DMS153 (cell line): ENCODE results near the gene FMN1.
"Not testable (repeated sequence)": the region's sequence is repeated elsewhere in the genome, so short reads cannot be mapped to it uniquely, and the experiment has no call there.

Experiments
- DNase-seq: peaks from one replicate; lab custom pipeline; 2025; lab: John Stamatoyannopoulos, UW

The FMN1 gene

GRCh38 chr15:32857732-32858131, 336.8 kb downstream of the FMN1 start:
- no peak for DNase-seq

- DNase-seq: no peak
Observed at GRCh38 chr15:32856753-32857152, 337.8 kb downstream of the FMN1 start.

DNA sequence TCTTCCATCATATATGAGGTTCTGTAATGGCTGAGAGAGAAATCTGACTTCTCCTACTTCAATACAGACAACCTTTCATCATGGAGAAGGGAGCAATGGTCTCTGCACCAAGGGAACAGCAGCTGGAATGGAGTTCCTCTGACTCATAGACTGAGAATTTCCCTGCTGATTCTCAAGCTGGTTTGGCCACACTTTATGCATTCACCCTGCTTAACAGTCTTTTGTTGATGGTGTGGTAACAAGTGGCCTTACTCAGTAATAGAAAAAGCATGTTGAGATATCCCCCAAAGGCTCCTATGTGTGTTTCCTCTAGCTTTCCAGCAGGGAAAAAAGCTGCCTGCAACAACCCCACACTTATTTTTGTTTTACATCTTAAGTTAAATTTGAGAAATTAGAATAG, 338.6 kb downstream of the FMN1 start:
- DNase-seq: no peak

GRCh38 chr15:32853592-32853991, 340.9 kb downstream of the FMN1 start:
- no peak for DNase-seq

GRCh38 chr15:32852771-32853170, 341.7 kb downstream of the FMN1 start:
- no peak for DNase-seq

DNA sequence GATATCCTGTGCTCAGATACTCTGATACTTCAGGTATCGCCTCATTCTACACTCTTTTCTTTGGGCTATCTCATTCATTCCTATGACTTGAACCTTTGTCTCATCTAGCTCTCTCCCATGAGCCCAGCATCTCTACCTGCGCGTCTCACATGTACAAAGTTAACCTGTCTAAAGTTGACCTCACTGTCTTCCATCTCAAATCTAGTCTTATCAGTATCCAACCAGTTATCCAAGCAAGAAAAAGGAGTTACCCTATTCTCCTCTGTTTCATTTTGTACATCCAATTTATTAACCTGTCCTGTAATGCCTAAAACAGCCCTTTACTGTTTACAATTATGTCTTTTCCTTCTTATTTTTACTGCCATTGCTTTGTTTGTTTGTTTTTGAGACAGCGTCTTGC, 342.5 kb downstream of the FMN1 start:
- no peak for DNase-seq

DNA sequence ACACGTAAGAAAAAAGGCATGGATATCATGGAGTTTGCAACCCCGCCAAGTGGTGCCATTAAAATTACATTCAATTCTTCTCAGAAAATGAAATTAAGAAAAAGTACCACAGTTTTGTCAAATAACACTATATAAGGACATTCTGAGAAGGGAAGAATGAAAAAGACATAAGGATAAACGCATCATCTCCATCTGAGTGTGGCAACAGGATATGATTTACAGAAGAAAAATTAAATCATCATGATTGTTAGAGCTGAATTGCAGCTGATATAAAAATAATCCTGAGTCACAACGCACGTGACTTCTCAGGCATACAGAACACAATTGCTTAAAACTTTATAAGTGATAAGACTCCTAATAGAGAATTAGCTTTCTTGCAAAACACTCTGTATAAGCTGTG, 342.9 kb downstream of the FMN1 start:
- no peak for DNase-seq

DNA sequence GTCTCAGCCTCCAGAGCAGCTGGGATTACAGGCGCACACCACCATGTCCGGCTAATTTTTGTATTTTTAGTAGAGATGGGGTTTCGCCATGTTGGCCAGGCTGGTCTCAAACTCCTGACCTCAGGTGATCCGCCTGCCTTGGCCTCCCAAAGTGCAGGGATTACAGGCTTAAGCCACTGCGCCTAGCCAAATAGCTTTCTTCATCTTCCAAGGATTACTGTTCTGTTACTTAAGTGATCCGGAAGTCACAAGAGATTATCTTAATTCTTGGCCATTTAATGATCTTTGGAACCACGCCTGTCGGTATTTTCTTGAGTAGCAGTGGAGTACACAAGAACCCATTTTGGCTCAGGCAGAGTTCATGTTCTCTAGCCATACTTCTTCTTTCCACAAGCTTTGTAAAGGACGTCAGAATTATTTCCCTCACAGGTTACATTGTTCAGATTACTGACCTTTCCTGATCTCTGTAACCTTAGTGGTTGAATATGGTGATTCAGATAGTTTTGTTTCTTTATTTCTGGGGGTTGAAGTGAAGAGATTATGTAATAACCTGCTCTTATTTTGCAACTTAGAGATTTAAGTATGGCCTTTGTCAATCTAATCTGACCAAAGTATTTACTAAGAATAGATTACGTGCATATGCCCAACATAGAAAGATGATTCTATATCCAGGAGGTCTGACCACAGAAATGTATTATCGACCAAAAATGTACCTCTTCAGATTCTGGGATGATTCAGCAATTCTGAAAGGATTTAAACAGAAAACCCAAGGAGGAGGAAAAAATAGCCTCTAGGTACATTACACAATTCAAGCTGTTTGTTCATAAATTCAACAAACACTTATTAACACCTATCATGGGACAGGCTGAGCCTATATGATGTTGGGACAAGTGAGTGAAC, 344.5 kb downstream of the FMN1 start:
- no peak for DNase-seq

DNA sequence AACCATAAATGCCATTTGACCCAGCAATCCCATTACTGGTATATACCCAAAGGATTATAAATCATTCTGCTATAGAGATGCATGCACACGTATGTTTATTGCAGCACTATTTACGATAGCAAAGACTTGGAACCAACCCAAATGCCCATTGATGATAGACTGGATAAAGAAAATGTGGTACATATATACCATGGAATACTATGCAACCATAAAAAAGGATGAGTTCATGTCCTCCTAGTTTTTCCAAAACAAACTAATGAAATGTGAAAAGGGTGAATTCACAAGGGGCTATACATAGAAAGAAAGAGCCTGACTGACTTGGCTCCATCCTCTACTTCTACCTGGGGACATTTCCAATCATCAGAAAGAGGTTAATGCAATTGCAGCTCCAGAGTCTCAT, 347.8 kb downstream of the FMN1 start:
- not testable (repeated sequence) for DNase-seq

DNA sequence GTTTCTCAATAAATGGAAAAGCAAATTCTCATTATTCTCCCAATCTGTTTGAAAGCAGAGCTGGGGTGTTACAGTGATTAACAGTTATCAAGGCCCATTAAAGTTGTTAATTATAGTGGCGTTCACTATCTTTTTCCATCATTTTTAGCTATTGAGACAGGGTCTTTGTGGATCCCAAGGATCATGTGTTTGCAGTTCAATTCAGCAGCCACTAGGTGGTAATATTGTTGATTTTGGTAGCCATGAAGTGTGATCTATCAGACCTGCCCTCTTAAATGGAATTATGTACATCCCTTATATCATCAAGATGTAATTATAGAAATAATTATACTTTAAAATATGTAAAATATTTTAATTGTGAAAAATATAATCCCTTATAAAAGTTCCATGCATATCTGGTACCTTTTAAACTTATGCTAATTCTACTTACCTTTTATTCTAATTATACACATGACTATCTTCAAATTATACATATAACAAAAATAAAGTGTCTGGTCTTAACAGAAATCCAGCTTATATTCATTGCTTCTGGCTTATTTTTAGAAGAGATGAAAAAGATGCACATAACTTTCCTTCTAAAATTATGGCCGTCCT, 350.3 kb downstream of the FMN1 start:
- DNase-seq: no peak

DNA sequence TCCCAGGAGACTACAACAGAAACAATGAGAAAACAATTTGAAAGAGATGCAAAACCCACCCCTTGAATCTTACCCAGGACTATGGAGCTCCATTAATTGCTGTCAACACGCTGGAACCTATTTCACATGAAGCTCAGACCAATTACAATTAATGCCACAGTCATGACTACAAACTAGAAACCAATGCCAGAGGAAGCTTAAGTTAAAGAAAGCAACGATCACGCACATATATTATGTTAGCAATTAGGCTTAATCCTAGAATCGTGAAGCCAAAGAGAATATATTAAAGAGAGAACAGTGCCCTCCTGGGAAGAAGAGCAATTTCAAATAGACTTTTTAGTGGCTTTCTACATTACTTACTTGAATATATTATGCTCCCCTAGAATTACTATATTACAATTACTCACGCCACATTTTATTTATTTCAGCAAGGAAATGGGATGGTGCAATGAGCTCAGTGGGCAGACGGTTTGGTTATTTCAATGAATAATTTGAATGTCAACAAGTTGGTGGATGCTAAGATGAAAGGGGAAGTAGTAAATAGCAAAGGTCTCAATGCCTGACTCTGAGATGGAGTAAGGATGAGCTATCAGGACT, 351.2 kb downstream of the FMN1 start:
- DNase-seq: no peak

DNA sequence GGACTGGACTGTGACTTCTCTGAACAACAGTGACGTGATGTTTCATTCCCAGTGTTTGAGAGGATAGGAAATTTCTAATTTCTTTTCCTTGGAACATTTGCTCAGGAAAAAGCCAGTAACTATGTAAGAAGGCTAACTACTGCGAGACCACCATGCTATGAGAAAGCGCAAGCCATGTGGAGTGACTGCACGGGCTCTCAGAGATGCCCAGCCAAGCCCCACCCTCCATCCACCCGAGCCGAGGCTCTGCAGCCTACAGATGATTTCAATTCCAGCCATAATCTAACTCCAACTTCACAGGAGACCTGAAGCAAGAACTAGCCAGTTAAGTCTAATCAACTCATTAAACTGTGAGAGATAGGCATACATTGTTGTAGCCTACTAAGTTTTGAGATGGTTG, 352.4 kb downstream of the FMN1 start:
- no peak for DNase-seq

GRCh38 chr15:32840507-32841245, 353.8 kb downstream of the FMN1 start:
- no peak for DNase-seq

DNA sequence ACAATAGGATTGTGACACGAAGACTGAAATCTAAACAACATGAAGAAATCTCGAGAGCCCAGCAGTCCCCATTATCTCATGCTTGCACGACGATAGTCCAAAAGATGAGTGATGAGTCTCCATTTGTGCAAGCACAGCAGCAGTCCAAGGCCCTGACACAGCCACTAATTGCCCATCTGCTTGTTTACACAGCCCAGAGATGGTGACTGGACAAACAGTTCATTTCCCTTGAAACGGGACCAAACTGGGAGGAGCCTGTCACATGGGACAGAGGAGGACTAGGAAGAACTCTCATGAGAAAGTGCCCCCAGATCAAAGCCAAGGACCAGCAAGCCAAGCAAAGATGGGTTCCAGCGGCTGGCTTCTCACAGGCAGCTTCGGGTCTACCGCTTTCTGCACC, 355.7 kb downstream of the FMN1 start:
- peak; percentile 9 for DNase-seq

GRCh38 chr15:32838338-32838737, 356.2 kb downstream of the FMN1 start:
- no peak for DNase-seq

GRCh38 chr15:32837935-32838334, 356.6 kb downstream of the FMN1 start:
- DNase-seq: no peak

- DNase-seq: no peak
Observed at GRCh38 chr15:32834156-32834555, 360.4 kb downstream of the FMN1 start.

DNA sequence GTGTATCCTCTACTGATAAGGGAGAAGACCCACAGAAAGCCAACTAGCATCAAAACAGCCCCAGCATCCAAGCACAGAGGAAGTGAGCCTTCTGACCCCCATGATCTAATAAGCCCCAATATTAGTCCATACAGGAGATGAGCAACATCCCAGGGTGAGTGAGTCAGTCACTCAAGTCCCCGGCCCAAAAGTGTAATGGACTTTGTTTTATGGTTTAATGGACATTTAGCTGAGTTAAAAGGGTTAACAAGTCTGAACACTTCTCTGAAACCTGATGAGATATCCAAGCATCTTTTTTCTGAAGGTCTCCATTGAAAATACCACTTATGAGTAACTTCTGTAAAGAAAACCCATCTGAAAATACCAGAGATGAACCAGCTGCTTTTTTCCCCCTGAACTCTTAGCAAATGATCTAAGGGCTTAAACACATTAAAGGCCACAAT, 361.1 kb downstream of the FMN1 start:
- DNase-seq: no peak

DNA sequence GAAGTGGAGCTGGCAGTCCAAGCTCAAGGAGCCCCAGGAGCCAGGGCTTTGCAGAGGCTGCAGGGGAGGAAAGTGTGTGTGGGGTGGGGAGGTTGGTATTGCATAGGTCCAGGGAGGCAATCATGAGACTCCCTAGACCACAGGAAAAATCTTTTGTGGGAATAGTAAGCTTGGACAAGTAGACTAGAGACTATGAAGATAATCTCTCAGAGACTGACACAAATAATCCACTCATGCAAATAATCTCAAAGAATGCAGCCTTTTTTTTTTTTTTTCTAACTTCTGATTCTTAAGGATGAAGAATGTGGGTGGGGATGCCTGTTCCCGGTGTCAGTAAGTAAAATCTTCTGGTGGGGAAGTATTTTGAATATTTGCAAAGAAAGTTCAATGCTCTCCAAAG, 363.0 kb downstream of the FMN1 start:
- DNase-seq: no peak

DNA sequence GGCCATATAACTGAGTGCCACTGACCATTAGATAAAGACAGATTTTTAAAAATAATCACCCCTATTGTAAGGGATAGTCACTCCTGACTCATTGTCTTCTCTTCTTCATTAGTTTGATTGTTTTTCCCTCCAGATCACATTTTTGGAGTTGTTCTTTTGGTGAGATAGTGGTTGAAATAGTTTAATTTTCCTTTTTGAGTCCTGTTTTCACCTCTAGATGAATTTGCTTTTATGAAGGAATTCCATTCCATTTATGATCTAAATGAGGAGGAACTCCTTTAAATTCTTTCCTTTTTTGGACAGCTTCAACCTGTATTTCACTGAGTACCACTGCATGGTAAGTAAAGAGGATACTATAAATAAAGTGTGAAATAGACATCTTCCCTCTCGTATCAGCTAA, 364.3 kb downstream of the FMN1 start:
- no peak for DNase-seq

DNA sequence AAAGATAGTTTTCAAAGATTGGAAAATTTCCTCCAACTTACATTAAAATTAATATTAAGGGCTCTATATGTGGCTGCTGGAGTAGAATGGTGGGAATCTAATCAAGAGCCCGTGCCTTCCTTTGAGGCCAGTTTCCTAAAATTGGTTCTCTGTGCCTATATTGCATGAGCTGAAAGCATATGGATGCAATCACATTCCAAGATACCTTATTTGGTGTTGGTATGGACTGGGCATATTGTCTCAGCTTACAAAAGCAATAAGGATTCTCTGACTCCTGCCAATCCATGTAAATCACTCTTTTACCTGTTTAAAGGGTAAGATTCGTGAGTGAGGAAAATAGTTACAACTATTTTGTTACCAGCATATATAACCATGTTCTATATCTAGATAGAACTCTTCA, 365.1 kb downstream of the FMN1 start:
- DNase-seq: no peak

GRCh38 chr15:32828507-32829186, 365.9 kb downstream of the FMN1 start:
- no peak for DNase-seq
